HEK293T (cell line): ENCODE results near the gene SUPT3H.

Experiments
- CTCF ChIA-PET: fragments of 350-600 bp; formaldehyde crosslinking; extraction: SDS; loops from one replicate; lab custom pipeline; 2021; ENCODE audit warnings: antibody characterized with exemption, inconsistent platforms; lab: Yijun Ruan, JAX
- POLR2A ChIA-PET: fragments of 350-600 bp; formaldehyde crosslinking; extraction: SDS; loops from one replicate; lab custom pipeline; 2020; ENCODE audit warnings: antibody characterized with exemption, inconsistent platforms; lab: Yijun Ruan, JAX
- DNase-seq: peaks from one replicate; pipeline ENCODE4 v3.0.0; 2012; ENCODE audit warnings: mixed read lengths; ENCODE audit errors: extremely low spot score
- ARNT ChIP-seq: fragments of 450-650 bp; IDR thresholded peaks from 2 replicates; pipeline ENCODE4 v1.6.1; 2017; ENCODE audit warnings: mild to moderate bottlenecking
- BHLHE40 ChIP-seq: fragments of 450-650 bp; IDR thresholded peaks from 2 replicates; pipeline ENCODE4 v1.6.1; 2016; ENCODE audit warnings: mild to moderate bottlenecking, moderate library complexity, borderline replicate concordance
- CTBP1 ChIP-seq: fragments of 450-650 bp; IDR thresholded peaks from 2 replicates; pipeline ENCODE4 v1.6.1; 2016; ENCODE audit warnings: borderline replicate concordance
- ELF4 ChIP-seq: fragments of 450-650 bp; IDR thresholded peaks from 2 replicates; pipeline ENCODE4 v1.6.1; 2017; ENCODE audit warnings: antibody characterized with exemption
- FOXA1 ChIP-seq: fragments of 450-650 bp; IDR thresholded peaks from 2 replicates; pipeline ENCODE4 v1.6.1; 2016; ENCODE audit warnings: mild to moderate bottlenecking
- FOXK2 ChIP-seq: fragments of 450-650 bp; IDR thresholded peaks from 2 replicates; pipeline ENCODE4 v1.6.1; 2016; ENCODE audit warnings: mild to moderate bottlenecking
- FOXM1 ChIP-seq: fragments of 450-650 bp; IDR thresholded peaks from 2 replicates; pipeline ENCODE4 v1.6.1; 2017; ENCODE audit warnings: mild to moderate bottlenecking, borderline replicate concordance
- HDGF ChIP-seq: fragments of 450-650 bp; IDR thresholded peaks from 2 replicates; pipeline ENCODE4 v1.6.1; 2017; ENCODE audit warnings: antibody characterized with exemption, borderline replicate concordance
- L3MBTL2 ChIP-seq: fragments of 450-650 bp; conservative IDR thresholded peaks from 2 replicates; pipeline ENCODE4 v1.6.1; 2016; ENCODE audit warnings: mild to moderate bottlenecking
- LEF1 ChIP-seq: fragments of 450-650 bp; IDR thresholded peaks from 2 replicates; pipeline ENCODE4 v1.6.1; 2017; ENCODE audit warnings: mild to moderate bottlenecking, borderline replicate concordance
- NFRKB ChIP-seq: fragments of 450-650 bp; IDR thresholded peaks from 2 replicates; pipeline ENCODE4 v1.6.1; 2016; ENCODE audit warnings: mild to moderate bottlenecking, moderate library complexity
- PKNOX1 ChIP-seq: fragments of 450-650 bp; IDR thresholded peaks from 2 replicates; pipeline ENCODE4 v1.6.1; 2016
- SP1 ChIP-seq: fragments of 450-650 bp; IDR thresholded peaks from 2 replicates; pipeline ENCODE4 v1.6.1; 2017
- SUZ12 ChIP-seq: fragments of 450-650 bp; IDR thresholded peaks from 2 replicates; pipeline ENCODE4 v1.6.1; 2016; ENCODE audit warnings: mild to moderate bottlenecking
- TARDBP ChIP-seq: fragments of 450-650 bp; IDR thresholded peaks from 2 replicates; pipeline ENCODE4 v1.6.1; 2016
- ZNF384 ChIP-seq: fragments of 450-650 bp; IDR thresholded peaks from 2 replicates; pipeline ENCODE4 v1.6.1; 2016

SUPT3H gene

GRCh38 chr6:45376310-45377042, 1.3 kb downstream of the SUPT3H start:
- DNase-seq = no peak
- ChIA-PET POLR2A (interaction anchor here (0.8 to 3.2 kb wide), 5 partner anchors 10 to 570 kb away, joined by 3 to 33 read pairs (median 11); no protein-coding TSS in a partner anchor), CTCF (interaction anchor here (1.1 kb wide), 1 partner anchor 11 kb away, joined by 3 read pairs; no protein-coding TSS in a partner anchor)
- TF ChIP-seq SUZ12 (no peak), FOXK2 (no peak), NFRKB (no peak), L3MBTL2 (no peak), ELF4 (no peak), BHLHE40 (no peak), ZNF384 (no peak), HDGF (no peak), FOXM1 (no peak), CTBP1 (no peak), TARDBP (no peak), ARNT (no peak), PKNOX1 (no peak), FOXA1 (no peak), LEF1 (no peak), SP1 (no peak)

GRCh38 chr6:45375449-45375848, 2.3 kb downstream of the SUPT3H start:
- TF ChIP-seq LEF1 (no peak), BHLHE40 (no peak), TARDBP (no peak), HDGF (no peak), CTBP1 (no peak), NFRKB (no peak), ZNF384 (no peak), L3MBTL2 (no peak), FOXK2 (no peak), ARNT (no peak), ELF4 (no peak), FOXM1 (no peak), PKNOX1 (no peak), FOXA1 (no peak), SUZ12 (no peak), SP1 (no peak)
- no peak for DNase-seq
- ChIA-PET CTCF (interaction anchor here (0.6 to 1.1 kb wide), 2 partner anchors 10 to 78 kb away, joined by 3 read pairs; no protein-coding TSS in a partner anchor), POLR2A (interaction anchor here (0.6 kb wide), 2 partner anchors 24 to 206 kb away, joined by 3 to 4 read pairs; no protein-coding TSS in a partner anchor)

- ChIA-PET POLR2A (no interaction called here), CTCF (interaction anchor here (0.6 kb wide), 1 partner anchor 362 kb away, joined by 3 read pairs; no protein-coding TSS in a partner anchor)
- DNase-seq = no peak
- TF ChIP-seq FOXM1 = no peak
- TF ChIP-seq L3MBTL2 = no peak
- no peak for TF ChIP-seq TARDBP
- TF ChIP-seq NFRKB = no peak
- TF ChIP-seq ELF4 = no peak
These were observed 5.7 kb downstream of the SUPT3H start for GRCh38 chr6:45371924-45372573.

- ChIA-PET CTCF (no interaction called here), POLR2A (no interaction called here)
- DNase-seq = no peak
- no peak for TF ChIP-seq ELF4
- no peak for TF ChIP-seq FOXK2
- TF ChIP-seq TARDBP = no peak
- no peak for TF ChIP-seq HDGF
- TF ChIP-seq L3MBTL2 = no peak
- TF ChIP-seq FOXA1 = no peak
- no peak for TF ChIP-seq ARNT
- no peak for TF ChIP-seq SP1
- TF ChIP-seq NFRKB = no peak
- no peak for TF ChIP-seq SUZ12
- TF ChIP-seq ZNF384 = no peak
- no peak for TF ChIP-seq CTBP1
- TF ChIP-seq PKNOX1 = no peak
- no peak for TF ChIP-seq BHLHE40
- no peak for TF ChIP-seq LEF1
- TF ChIP-seq FOXM1 = no peak
These were observed 7.9 kb downstream of the SUPT3H start for GRCh38 chr6:45369870-45370269.

- ChIA-PET POLR2A (no interaction called here), CTCF (no interaction called here)
- no peak for TF ChIP-seq SUZ12
- DNase-seq = no peak
These were observed 9.7 kb downstream of the SUPT3H start for GRCh38 chr6:45367999-45368398.
